ENCODE results near the gene CCT3. TPM values are rescaled to one million over a fixed set of nuclear protein-coding genes. Genes with fewer than 3 reads are reported as not detected.

CCT3 gene
- total and polyA plus RNA-seq, 2 experiments from 2014 or later, result 405 to 618 TPM

DNA sequence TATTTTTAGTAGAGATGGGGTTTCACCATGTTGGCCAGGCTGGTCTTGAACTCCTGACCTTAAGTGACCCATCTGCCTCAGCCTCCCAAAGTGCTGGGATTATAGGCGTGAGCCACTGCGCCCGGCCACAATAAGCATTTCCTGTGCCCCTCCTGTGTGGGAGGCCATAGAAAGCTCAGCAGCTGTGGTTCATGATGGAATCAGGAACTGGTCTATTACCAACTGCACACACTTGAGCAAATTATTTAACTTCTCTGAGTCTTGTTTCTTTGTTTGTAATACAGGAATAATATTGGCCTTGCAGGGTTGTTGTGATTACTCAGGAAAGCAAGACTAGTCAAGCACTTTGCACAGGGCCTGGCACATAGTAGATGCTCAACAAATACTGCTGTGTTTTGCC is 45.9 kb upstream of the CCT3 start:
- H3F3A ChIP-seq (replicated peaks; ENCODE audit: low read depth), result peaks cover 19% of the 10 kb centered on the region
- DNase-seq (ENCODE audit: low spot score) (no peak), ATAC-seq (no peak)
- Mint-ChIP-seq H3K4me1 (peaks cover 20% of the 10 kb centered on the region), H3K9me3 (no peaks in the 10 kb centered on the region), H3K4me3 (no peak overlapping the region), H3K27me3 (ENCODE audit: insufficient read depth, low read depth, poor library complexity) (peaks cover 47% of the 10 kb centered on the region), H3K27ac (no peak overlapping the region), H3K36me3 (ENCODE audit: low read depth) (no peaks in the 10 kb centered on the region)
- TF ChIP-seq, protein P1, sequence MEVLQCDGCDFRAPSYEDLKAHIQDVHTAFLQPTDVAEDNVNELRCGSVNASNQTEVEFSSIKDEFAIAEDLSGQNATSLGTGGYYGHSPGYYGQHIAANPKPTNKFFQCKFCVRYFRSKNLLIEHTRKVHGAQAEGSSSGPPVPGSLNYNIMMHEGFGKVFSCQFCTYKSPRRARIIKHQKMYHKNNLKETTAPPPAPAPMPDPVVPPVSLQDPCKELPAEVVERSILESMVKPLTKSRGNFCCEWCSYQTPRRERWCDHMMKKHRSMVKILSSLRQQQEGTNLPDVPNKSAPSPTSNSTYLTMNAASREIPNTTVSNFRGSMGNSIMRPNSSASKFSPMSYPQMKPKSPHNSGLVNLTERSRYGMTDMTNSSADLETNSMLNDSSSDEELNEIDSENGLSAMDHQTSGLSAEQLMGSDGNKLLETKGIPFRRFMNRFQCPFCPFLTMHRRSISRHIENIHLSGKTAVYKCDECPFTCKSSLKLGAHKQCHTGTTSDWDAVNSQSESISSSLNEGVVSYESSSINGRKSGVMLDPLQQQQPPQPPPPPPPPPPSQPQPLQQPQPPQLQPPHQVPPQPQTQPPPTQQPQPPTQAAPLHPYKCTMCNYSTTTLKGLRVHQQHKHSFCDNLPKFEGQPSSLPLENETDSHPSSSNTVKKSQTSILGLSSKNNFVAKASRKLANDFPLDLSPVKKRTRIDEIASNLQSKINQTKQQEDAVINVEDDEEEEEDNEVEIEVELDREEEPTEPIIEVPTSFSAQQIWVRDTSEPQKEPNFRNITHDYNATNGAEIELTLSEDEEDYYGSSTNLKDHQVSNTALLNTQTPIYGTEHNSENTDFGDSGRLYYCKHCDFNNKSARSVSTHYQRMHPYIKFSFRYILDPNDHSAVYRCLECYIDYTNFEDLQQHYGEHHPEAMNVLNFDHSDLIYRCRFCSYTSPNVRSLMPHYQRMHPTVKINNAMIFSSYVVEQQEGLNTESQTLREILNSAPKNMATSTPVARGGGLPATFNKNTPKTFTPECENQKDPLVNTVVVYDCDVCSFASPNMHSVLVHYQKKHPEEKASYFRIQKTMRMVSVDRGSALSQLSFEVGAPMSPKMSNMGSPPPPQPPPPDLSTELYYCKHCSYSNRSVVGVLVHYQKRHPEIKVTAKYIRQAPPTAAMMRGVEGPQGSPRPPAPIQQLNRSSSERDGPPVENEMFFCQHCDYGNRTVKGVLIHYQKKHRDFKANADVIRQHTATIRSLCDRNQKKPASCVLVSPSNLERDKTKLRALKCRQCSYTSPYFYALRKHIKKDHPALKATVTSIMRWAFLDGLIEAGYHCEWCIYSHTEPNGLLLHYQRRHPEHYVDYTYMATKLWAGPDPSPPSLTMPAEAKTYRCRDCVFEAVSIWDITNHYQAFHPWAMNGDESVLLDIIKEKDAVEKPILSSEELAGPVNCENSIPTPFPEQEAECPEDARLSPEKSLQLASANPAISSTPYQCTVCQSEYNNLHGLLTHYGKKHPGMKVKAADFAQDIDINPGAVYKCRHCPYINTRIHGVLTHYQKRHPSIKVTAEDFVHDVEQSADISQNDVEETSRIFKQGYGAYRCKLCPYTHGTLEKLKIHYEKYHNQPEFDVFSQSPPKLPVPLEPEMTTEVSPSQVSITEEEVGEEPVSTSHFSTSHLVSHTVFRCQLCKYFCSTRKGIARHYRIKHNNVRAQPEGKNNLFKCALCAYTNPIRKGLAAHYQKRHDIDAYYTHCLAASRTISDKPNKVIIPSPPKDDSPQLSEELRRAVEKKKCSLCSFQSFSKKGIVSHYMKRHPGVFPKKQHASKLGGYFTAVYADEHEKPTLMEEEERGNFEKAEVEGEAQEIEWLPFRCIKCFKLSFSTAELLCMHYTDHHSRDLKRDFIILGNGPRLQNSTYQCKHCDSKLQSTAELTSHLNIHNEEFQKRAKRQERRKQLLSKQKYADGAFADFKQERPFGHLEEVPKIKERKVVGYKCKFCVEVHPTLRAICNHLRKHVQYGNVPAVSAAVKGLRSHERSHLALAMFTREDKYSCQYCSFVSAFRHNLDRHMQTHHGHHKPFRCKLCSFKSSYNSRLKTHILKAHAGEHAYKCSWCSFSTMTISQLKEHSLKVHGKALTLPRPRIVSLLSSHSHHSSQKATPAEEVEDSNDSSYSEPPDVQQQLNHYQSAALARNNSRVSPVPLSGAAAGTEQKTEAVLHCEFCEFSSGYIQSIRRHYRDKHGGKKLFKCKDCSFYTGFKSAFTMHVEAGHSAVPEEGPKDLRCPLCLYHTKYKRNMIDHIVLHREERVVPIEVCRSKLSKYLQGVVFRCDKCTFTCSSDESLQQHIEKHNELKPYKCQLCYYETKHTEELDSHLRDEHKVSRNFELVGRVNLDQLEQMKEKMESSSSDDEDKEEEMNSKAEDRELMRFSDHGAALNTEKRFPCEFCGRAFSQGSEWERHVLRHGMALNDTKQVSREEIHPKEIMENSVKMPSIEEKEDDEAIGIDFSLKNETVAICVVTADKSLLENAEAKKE (CRISPR knock-in tag; IDR thresholded peaks at IDR 0.05), result no peak
- TF ChIP-seq STAT1 (IDR thresholded peaks at IDR 0.05; ENCODE audit: unreplicated experiment) (no peak), EZH2phosphoT487 (IDR thresholded peaks at IDR 0.05; ENCODE audit: unreplicated experiment) (no peak), NANOG (IDR thresholded peaks at IDR 0.05; ENCODE audit: borderline replicate concordance) (no peak)
- TF ChIP-seq, protein P2, sequence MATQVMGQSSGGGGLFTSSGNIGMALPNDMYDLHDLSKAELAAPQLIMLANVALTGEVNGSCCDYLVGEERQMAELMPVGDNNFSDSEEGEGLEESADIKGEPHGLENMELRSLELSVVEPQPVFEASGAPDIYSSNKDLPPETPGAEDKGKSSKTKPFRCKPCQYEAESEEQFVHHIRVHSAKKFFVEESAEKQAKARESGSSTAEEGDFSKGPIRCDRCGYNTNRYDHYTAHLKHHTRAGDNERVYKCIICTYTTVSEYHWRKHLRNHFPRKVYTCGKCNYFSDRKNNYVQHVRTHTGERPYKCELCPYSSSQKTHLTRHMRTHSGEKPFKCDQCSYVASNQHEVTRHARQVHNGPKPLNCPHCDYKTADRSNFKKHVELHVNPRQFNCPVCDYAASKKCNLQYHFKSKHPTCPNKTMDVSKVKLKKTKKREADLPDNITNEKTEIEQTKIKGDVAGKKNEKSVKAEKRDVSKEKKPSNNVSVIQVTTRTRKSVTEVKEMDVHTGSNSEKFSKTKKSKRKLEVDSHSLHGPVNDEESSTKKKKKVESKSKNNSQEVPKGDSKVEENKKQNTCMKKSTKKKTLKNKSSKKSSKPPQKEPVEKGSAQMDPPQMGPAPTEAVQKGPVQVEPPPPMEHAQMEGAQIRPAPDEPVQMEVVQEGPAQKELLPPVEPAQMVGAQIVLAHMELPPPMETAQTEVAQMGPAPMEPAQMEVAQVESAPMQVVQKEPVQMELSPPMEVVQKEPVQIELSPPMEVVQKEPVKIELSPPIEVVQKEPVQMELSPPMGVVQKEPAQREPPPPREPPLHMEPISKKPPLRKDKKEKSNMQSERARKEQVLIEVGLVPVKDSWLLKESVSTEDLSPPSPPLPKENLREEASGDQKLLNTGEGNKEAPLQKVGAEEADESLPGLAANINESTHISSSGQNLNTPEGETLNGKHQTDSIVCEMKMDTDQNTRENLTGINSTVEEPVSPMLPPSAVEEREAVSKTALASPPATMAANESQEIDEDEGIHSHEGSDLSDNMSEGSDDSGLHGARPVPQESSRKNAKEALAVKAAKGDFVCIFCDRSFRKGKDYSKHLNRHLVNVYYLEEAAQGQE (IDR thresholded peaks at IDR 0.05; ENCODE audit: unreplicated experiment), result no peak
- no peak overlapping the region for H3K27ac ChIP-seq (ENCODE audit: low read depth)
- peaks cover 17% of the 10 kb centered on the region for H3K4me1 ChIP-seq (ENCODE audit: insufficient read depth)
- H3K9me2 ChIP-seq (ENCODE audit: insufficient read depth), result no peaks in the 10 kb centered on the region
- H4K20me1 ChIP-seq (replicated peaks; ENCODE audit: insufficient read depth), result no peaks in the 10 kb centered on the region
- no peaks in the 10 kb centered on the region for H3K79me2 ChIP-seq (replicated peaks; ENCODE audit: insufficient read depth)
- H3K4me2 ChIP-seq, result no peak overlapping the region
- no peaks in the 10 kb centered on the region for H3K36me3 ChIP-seq (ENCODE audit: insufficient read depth)
- peaks cover 34% of the 10 kb centered on the region for H3K27me3 ChIP-seq (ENCODE audit: insufficient read depth)
- H3K4me3 ChIP-seq, result no peak overlapping the region
- no peak overlapping the region for H2AFZ ChIP-seq

Measured in GM23338 (cell line).